ENCODE measurements around the gene SSR4. TPM values are rescaled to one million over a fixed set of nuclear protein-coding genes. Genes with fewer than 3 reads are reported as not detected.

SSR4 gene
- total RNA-seq, 2 donors from 2014 or later = 219 to 238 TPM

DNA sequence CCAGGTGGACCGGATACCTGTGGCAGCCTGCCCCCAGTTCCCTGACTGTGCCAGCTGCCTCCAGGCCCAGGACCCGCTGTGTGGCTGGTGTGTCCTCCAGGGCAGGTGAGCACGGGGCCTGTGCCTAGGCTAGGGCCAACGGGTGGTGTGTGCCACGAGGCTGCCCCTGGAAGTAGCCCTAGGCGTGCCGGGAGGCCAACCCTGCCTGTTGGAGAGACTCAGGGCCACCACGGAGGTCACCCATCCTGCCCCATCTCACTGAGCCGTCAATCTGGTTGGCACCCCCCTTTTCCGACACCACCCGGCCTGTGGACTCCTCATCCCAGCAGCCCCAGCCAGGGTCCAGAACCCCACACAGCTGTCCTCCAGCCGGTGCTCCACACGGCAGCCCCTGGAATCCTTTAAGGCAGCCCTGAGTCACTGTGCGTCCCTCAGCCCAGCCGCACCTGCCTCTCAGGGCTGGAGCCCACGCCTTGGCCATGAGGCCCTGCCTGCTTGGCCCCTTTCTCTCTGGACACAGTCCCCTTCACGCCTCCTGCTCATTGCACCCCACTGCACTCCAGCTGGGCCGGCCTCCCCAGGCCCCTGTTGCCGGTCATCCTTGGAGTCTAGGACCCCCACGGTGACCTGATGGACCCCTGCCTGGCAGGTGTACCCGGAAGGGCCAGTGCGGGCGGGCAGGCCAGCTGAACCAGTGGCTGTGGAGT lies 25.2 kb upstream of the SSR4 start:
- Histone ChIP-seq H3K27ac (no peak overlapping the region), H3K27me3 (no peaks in the 10 kb centered on the region), H3K36me3 (no peaks in the 10 kb centered on the region), H3K9me3 (no peaks in the 10 kb centered on the region), H3K4me1 (peaks cover 0 to 18% of the 10 kb centered on the region in 2 donors), H3K4me3 (no peak overlapping the region)
- TF ChIP-seq, protein P1, sequence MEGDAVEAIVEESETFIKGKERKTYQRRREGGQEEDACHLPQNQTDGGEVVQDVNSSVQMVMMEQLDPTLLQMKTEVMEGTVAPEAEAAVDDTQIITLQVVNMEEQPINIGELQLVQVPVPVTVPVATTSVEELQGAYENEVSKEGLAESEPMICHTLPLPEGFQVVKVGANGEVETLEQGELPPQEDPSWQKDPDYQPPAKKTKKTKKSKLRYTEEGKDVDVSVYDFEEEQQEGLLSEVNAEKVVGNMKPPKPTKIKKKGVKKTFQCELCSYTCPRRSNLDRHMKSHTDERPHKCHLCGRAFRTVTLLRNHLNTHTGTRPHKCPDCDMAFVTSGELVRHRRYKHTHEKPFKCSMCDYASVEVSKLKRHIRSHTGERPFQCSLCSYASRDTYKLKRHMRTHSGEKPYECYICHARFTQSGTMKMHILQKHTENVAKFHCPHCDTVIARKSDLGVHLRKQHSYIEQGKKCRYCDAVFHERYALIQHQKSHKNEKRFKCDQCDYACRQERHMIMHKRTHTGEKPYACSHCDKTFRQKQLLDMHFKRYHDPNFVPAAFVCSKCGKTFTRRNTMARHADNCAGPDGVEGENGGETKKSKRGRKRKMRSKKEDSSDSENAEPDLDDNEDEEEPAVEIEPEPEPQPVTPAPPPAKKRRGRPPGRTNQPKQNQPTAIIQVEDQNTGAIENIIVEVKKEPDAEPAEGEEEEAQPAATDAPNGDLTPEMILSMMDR (IDR thresholded peaks at IDR 0.05) = no peak
- DNase-seq (ENCODE audit: low spot score) = no peak

DNA sequence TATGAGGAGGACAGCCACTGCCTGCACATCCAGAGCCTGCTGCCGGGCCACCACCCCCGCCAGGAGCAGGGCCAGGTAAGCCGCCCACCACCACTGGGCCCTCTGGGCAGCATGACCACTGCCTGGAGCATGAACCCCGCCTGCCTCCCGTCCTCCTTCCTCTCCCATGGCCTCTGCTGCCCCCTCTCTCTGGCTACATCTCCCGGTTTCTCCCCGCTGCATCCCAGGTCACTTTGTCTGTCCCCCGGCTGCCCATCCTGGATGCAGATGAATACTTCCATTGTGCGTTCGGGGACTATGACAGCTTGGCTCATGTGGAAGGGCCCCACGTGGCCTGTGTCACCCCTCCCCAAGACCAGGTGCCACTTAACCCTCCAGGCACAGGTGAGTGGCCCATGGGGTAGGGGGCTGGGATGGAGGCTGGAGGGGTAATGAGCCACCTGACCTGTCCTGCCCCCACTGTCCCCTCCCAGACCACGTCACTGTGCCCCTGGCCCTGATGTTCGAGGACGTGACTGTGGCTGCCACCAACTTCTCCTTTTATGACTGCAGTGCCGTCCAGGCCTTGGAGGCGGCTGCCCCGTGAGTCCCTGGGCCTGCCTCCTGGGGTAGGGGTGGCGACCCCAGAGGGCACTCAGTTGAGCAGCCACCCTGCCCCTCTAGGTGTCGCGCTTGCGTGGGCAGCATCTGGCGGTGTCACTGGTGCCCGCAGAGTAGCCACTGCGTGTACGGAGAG lies 24.4 kb upstream of the SSR4 start:
- Histone ChIP-seq H3K4me1 (peaks cover 0 to 11% of the 10 kb centered on the region in 2 donors), H3K4me3 (no peak overlapping the region), H3K27me3 (no peaks in the 10 kb centered on the region), H3K9me3 (no peaks in the 10 kb centered on the region), H3K27ac (no peak overlapping the region), H3K36me3 (no peaks in the 10 kb centered on the region)
- TF ChIP-seq, protein P1 (IDR thresholded peaks at IDR 0.05) = no peak
- no peak for DNase-seq (ENCODE audit: low spot score)

GRCh38 chrX:153770601-153771414 lies 23.7 kb upstream of the SSR4 start:
- Histone ChIP-seq H3K36me3 (no peaks in the 10 kb centered on the region), H3K27ac (no peak overlapping the region)

DNA sequence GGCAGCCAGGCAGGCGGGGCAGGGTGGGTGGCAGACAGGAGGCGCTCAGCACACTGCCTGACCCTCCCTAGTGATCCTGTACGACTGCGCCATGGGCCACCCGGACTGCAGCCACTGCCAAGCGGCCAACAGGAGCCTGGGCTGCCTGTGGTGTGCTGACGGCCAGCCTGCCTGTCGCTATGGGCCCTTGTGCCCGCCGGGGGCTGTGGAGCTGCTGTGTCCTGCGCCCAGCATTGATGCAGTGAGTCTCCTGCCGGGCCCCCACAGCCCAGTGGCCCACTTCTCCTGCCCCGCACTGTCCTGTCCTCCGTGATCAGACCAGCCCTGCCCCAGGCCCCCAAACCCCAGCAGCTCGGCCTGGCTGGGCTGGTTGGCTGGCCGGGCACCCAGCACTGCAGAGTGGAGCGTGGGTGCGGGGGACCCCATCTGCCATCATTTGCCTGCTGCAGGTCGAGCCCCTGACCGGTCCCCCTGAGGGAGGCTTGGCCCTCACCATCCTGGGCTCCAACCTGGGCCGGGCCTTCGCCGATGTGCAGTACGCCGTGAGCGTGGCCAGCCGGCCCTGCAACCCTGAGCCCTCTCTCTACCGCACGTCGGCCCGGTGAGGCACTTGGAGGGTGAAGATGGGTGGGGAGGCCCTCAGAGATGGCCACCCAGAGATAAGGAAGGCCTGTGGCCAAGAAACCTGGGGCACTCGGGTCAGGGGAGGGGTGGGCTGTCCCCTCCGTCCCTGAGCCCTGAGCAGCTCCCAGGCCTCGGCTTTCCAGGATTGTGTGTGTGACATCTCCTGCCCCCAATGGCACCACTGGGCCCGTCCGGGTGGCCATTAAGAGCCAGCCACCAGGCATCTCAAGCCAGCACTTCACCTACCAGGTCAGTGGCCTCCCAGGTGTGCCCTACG lies 22.8 kb upstream of the SSR4 start:
- Histone ChIP-seq H3K4me1 (no peaks in the 10 kb centered on the region), H3K36me3 (no peaks in the 10 kb centered on the region), H3K4me3 (no peak overlapping the region), H3K27ac (no peak overlapping the region), H3K27me3 (no peaks in the 10 kb centered on the region), H3K9me3 (no peaks in the 10 kb centered on the region)
- DNase-seq (ENCODE audit: low spot score) = no peak
- TF ChIP-seq, protein P1 (IDR thresholded peaks at IDR 0.05) = no peak

More at GRCh38 chrX:153770601-153771414, 23.7 kb upstream of the SSR4 start:
- DNase-seq (ENCODE audit: low spot score) = no peak
- Histone ChIP-seq H3K4me3 (no peak overlapping the region), H3K27me3 (no peaks in the 10 kb centered on the region), H3K4me1 (peaks cover 0 to 3% of the 10 kb centered on the region in 2 donors), H3K9me3 (no peaks in the 10 kb centered on the region)
- TF ChIP-seq, protein P1 (IDR thresholded peaks at IDR 0.05) = no peak

All from right atrium auricular region (tissue), 2 donors.